HEK293 (cell line): Measurements from ENCODE around the gene GNG3.

Experiments
- CTCF ChIA-PET: fragments of 350-600 bp; formaldehyde crosslinking; extraction: SDS; loops from one replicate; lab custom pipeline; 2021; ENCODE audit warnings: antibody characterized with exemption; lab: Yijun Ruan, JAX
- POLR2A ChIA-PET: fragments of 300-600 bp; formaldehyde crosslinking; extraction: SDS; loops from one replicate; lab custom pipeline; 2020; ENCODE audit warnings: antibody characterized with exemption, inconsistent platforms; lab: Yijun Ruan, JAX
- H3K27ac ChIP-seq: fragments of 200-500 bp; sonication (Bioruptor generic); 2 replicates; pipeline ENCODE4 v1.5.1; 2014; ENCODE audit warnings: low read depth, low read length, control low read depth, inconsistent platforms; ENCODE audit errors: extremely low read depth
- H3K36me3 ChIP-seq, 2 experiments: fragments of 200-500 bp in 1 of 2; sonication (Bioruptor generic) in 1 of 2; 1 replicate in 1 of 2; 2 replicates in 1 of 2; pipeline ENCODE4 v1.5.1; 2014 to 2017; ENCODE audit warnings: inconsistent platforms in 2 of 2, low read length in 2 of 2; ENCODE audit not compliant: control insufficient read depth in 2 of 2, insufficient read depth in 1 of 2
- H3K4me1 ChIP-seq: fragments of 200-500 bp; sonication (Bioruptor generic); 2 replicates; pipeline ENCODE4 v1.5.1; 2014; ENCODE audit warnings: mild to moderate bottlenecking, low read length, inconsistent platforms; ENCODE audit not compliant: control insufficient read depth, insufficient read depth
- H3K4me3 ChIP-seq: 2 replicates; pipeline ENCODE4 v1.5.1; 2011; ENCODE audit warnings: low read depth, mild to moderate bottlenecking, control low read depth, low read length, moderate library complexity
- H3K9me3 ChIP-seq: fragments of 200-500 bp; sonication (Bioruptor generic); 2 replicates; pipeline ENCODE4 v1.5.1; 2014; ENCODE audit warnings: low read depth, low read length, inconsistent platforms; ENCODE audit not compliant: control insufficient read depth, insufficient read depth
- GLI4 ChIP-seq: fragments of 450-650 bp; formaldehyde crosslinking; IDR thresholded peaks from 2 replicates; pipeline ENCODE4 v1.5.1; 2016; ENCODE audit warnings: missing biosample characterization, missing genetic modification characterization
- KLF16 ChIP-seq: fragments of 450-650 bp; formaldehyde crosslinking; IDR thresholded peaks from 2 replicates; pipeline ENCODE4 v1.5.1; 2017; ENCODE audit warnings: missing biosample characterization, missing genetic modification characterization
- PATZ1 ChIP-seq: fragments of 450-650 bp; formaldehyde crosslinking; IDR thresholded peaks from 2 replicates; pipeline ENCODE4 v1.5.1; 2016; ENCODE audit warnings: missing biosample characterization, missing genetic modification characterization
- PRDM10 ChIP-seq: fragments of 450-650 bp; formaldehyde crosslinking; IDR thresholded peaks from 2 replicates; pipeline ENCODE4 v1.5.1; 2016; ENCODE audit warnings: missing biosample characterization, missing genetic modification characterization
- PRDM6 ChIP-seq: fragments of 450-650 bp; formaldehyde crosslinking; IDR thresholded peaks from 2 replicates; pipeline ENCODE4 v1.5.1; 2017; ENCODE audit warnings: missing biosample characterization, missing genetic modification characterization
- WT1 ChIP-seq: fragments of 450-650 bp; formaldehyde crosslinking; IDR thresholded peaks from 2 replicates; pipeline ENCODE4 v1.5.1; 2016; ENCODE audit warnings: missing biosample characterization, missing genetic modification characterization
- ZBTB11 ChIP-seq: fragments of 450-650 bp; formaldehyde crosslinking; conservative IDR thresholded peaks from 2 replicates; pipeline ENCODE4 v1.5.1; 2016; ENCODE audit warnings: low read depth, missing biosample characterization, missing genetic modification characterization
- ZBTB17 ChIP-seq: fragments of 450-650 bp; formaldehyde crosslinking; IDR thresholded peaks from 2 replicates; pipeline ENCODE4 v1.5.1; 2016; ENCODE audit warnings: missing biosample characterization, missing genetic modification characterization
- ZIC2 ChIP-seq: fragments of 450-650 bp; formaldehyde crosslinking; IDR thresholded peaks from 2 replicates; pipeline ENCODE4 v1.5.1; 2016; ENCODE audit warnings: missing biosample characterization, missing genetic modification characterization
- ZNF175 ChIP-seq: fragments of 450-650 bp; formaldehyde crosslinking; IDR thresholded peaks from 2 replicates; pipeline ENCODE4 v1.5.1; 2016; ENCODE audit warnings: missing biosample characterization, missing genetic modification characterization
- ZNF19 ChIP-seq: fragments of 450-650 bp; formaldehyde crosslinking; IDR thresholded peaks from 2 replicates; pipeline ENCODE4; 2016; ENCODE audit warnings: missing biosample characterization, missing genetic modification characterization, low read depth
- ZNF335 ChIP-seq: fragments of 450-650 bp; formaldehyde crosslinking; conservative IDR thresholded peaks from 2 replicates; pipeline ENCODE4 v1.5.1; 2016; ENCODE audit warnings: missing biosample characterization, missing genetic modification characterization
- ZNF341 ChIP-seq: fragments of 450-650 bp; formaldehyde crosslinking; IDR thresholded peaks from 2 replicates; pipeline ENCODE4; 2016; ENCODE audit warnings: low read depth, missing biosample characterization, missing genetic modification characterization
- ZNF518A ChIP-seq: fragments of 450-650 bp; formaldehyde crosslinking; conservative IDR thresholded peaks from 2 replicates; pipeline ENCODE4 v1.5.1; 2016; ENCODE audit warnings: low read depth, missing biosample characterization, missing genetic modification characterization
- ZNF530 ChIP-seq: fragments of 450-650 bp; formaldehyde crosslinking; IDR thresholded peaks from 2 replicates; pipeline ENCODE4 v1.5.1; 2016; ENCODE audit warnings: low read depth, missing biosample characterization, missing genetic modification characterization
- ZNF555 ChIP-seq: fragments of 450-650 bp; formaldehyde crosslinking; conservative IDR thresholded peaks from 2 replicates; pipeline ENCODE4 v1.5.1; 2017; ENCODE audit warnings: missing biosample characterization, mild to moderate bottlenecking, missing genetic modification characterization, inconsistent platforms
- ZNF571 ChIP-seq: fragments of 450-650 bp; formaldehyde crosslinking; IDR thresholded peaks from 2 replicates; pipeline ENCODE4 v1.5.0; 2017; ENCODE audit warnings: missing biosample characterization, missing genetic modification characterization
- ZNF600 ChIP-seq: fragments of 450-650 bp; formaldehyde crosslinking; IDR thresholded peaks from 2 replicates; pipeline ENCODE4 v1.5.1; 2016; ENCODE audit warnings: missing biosample characterization, missing genetic modification characterization

The GNG3 gene

GRCh38 chr11:62753736-62754603, 46.5 kb downstream of the GNG3 start, which contains the start of gene ZBTB3:
Gene ZBTB3 (minus strand): TSS chr11:62754160. CDS start chr11:62753664, 496 bp downstream.
- Histone ChIP-seq H3K4me1 (no peaks in the 10 kb centered on the region), H3K36me3 (peaks cover 0 to 15% of the 10 kb centered on the region in 2 experiments; a peak in 2 of 3 replicates), H3K9me3 (no peaks in the 10 kb centered on the region), H3K4me3 (peak within 1 kb of the TSS; percentile 73), H3K27ac (peak within 1 kb of the TSS; percentile 32; the same call in 1 of the 2 replicates)
- ChIA-PET POLR2A (interaction anchor here (0.5 to 3.4 kb wide), 46 partner anchors 8 to 180 kb away, joined by 3 to 137 read pairs (median 5); partner anchors contain the start of genes B3GAT3, BSCL2, C11orf98 and CSKMT), CTCF (interaction anchor here (0.6 to 2.7 kb wide), 11 partner anchors 15 to 359 kb away, joined by 3 to 11 read pairs (median 3); partner anchors contain the start of genes HNRNPUL2 and TMEM179B)
- TF ChIP-seq PRDM10 (tag by site-specific recombination) = peak; percentile 47; the same call in 1 of the 2 replicates
- no peak for TF ChIP-seq ZNF175 (tag by site-specific recombination)
- no peak for TF ChIP-seq ZNF19 (tag by site-specific recombination)
- peak; percentile 52 for TF ChIP-seq ZNF518A (tag by site-specific recombination)
- peak; percentile 76 for TF ChIP-seq ZIC2 (tag by site-specific recombination)
- peak; percentile 61 for TF ChIP-seq ZNF600 (tag by site-specific recombination)
- peak; percentile 73 for TF ChIP-seq KLF16
- TF ChIP-seq ZNF571 = no peak
- peak; percentile 48 for TF ChIP-seq ZNF335
- TF ChIP-seq ZNF341 (tag by site-specific recombination) = peak; percentile 70
- no peak; the same call in 1 of the 2 replicates for TF ChIP-seq ZBTB11 (tag by site-specific recombination)
- peak; percentile 50; the same call in 1 of the 2 replicates for TF ChIP-seq PATZ1 (tag by site-specific recombination)
- no peak for TF ChIP-seq PRDM6 (tag by site-specific recombination)
- TF ChIP-seq ZBTB17 (tag by site-specific recombination) = peak; percentile 94
- no peak for TF ChIP-seq ZNF555 (tag by site-specific recombination)
- TF ChIP-seq GLI4 (tag by site-specific recombination) = no peak
- no peak for TF ChIP-seq ZNF530 (tag by site-specific recombination)
- TF ChIP-seq WT1 = no peak
